Neural cell (in vitro differentiated cells): ENCODE data around the gene C2orf74. TPM values are rescaled to one million over a fixed set of nuclear protein-coding genes. Genes with fewer than 3 reads are reported as not detected.

Experiments
- H2AFZ ChIP-seq: fragments of 200-600, 300-800 bp; sonication (generic), shearing (Covaris generic); 2 replicates; pipeline ENCODE4 v1.6.0; 2014; ENCODE audit warnings: low read depth, mild to moderate bottlenecking, antibody characterized with exemption, low read length, moderate library complexity
- H3F3A ChIP-seq: fragments of 200-600 bp; shearing (Covaris generic); 2 replicates; pipeline ENCODE4 v1.6.1; 2016; ENCODE audit warnings: mild to moderate bottlenecking, moderate library complexity, mixed read lengths, antibody characterized with exemption, low read length; ENCODE audit not compliant: insufficient read depth, poor library complexity, severe bottlenecking
- H3K27ac ChIP-seq: fragments of 200-600, 300-800 bp; sonication (generic), shearing (Covaris generic); 2 replicates; pipeline ENCODE4 v1.5.1; 2014; ENCODE audit warnings: mild to moderate bottlenecking, low read length, moderate library complexity
- H3K27me3 ChIP-seq: fragments of 300-800, 200-600 bp; sonication (generic), shearing (Covaris generic); 2 replicates; pipeline ENCODE4 v1.6.0; 2014; ENCODE audit warnings: mild to moderate bottlenecking, low read depth, low read length, moderate library complexity; ENCODE audit not compliant: insufficient read depth
- H3K36me3 ChIP-seq: fragments of 300-800, 200-600 bp; sonication (generic), shearing (Covaris generic); 2 replicates; pipeline ENCODE4 v1.5.1; 2014; ENCODE audit warnings: mild to moderate bottlenecking, antibody characterized with exemption, low read length, moderate library complexity; ENCODE audit not compliant: insufficient read depth
- H3K4me2 ChIP-seq: fragments of 300-800, 200-600 bp; sonication (generic), shearing (Covaris generic); 2 replicates; pipeline ENCODE4 v1.6.0; 2014; ENCODE audit warnings: mild to moderate bottlenecking, low read length
- H3K4me3 ChIP-seq: fragments of 300-800, 200-600 bp; sonication (generic), shearing (Covaris generic); 2 replicates; pipeline ENCODE4 v1.5.1; 2014; ENCODE audit warnings: mild to moderate bottlenecking, low read length, moderate library complexity
- H3K79me2 ChIP-seq: fragments of 200-600 bp; shearing (Covaris generic); replicated peaks from 2 replicates; pipeline ENCODE4 v1.6.0; 2014; ENCODE audit warnings: mild to moderate bottlenecking, low read length, moderate library complexity; ENCODE audit not compliant: insufficient read depth
- H3K9ac ChIP-seq: fragments of 300-800, 200-600 bp; sonication (generic), shearing (Covaris generic); 2 replicates; pipeline ENCODE4 v1.6.1; 2016; ENCODE audit warnings: mild to moderate bottlenecking, low read length, mixed read lengths
- H3K9me2 ChIP-seq: fragments of 200-600 bp; shearing (Covaris generic); 2 replicates; pipeline ENCODE4 v1.6.1; 2016; ENCODE audit warnings: mild to moderate bottlenecking, low read length, mixed read lengths; ENCODE audit not compliant: insufficient read depth
- H3K9me3 ChIP-seq: fragments of 200-600, 300-800 bp; sonication (generic), shearing (Covaris generic); 2 replicates; pipeline ENCODE4 v1.6.1; 2016; ENCODE audit warnings: mild to moderate bottlenecking, mixed run types, low read length, moderate library complexity, mixed read lengths
- H4K20me1 ChIP-seq: fragments of 200-600 bp; shearing (Covaris generic); 2 replicates; pipeline ENCODE4 v1.6.1; 2016; ENCODE audit warnings: mild to moderate bottlenecking, mixed run types; ENCODE audit not compliant: insufficient read depth
- EP300 ChIP-seq: fragments of 450-650 bp; conservative IDR thresholded peaks from 2 replicates; pipeline ENCODE4 v1.6.1; 2014; ENCODE audit warnings: antibody characterized with exemption, mild to moderate bottlenecking, moderate library complexity; ENCODE audit not compliant: poor library complexity, severe bottlenecking
- EZH2 ChIP-seq: fragments of 200-600, 300-800 bp; shearing (Covaris generic), sonication (generic); IDR thresholded peaks from 2 replicates; pipeline ENCODE4 v1.6.1; 2014; ENCODE audit warnings: antibody characterized with exemption, low read length, borderline replicate concordance, mild to moderate bottlenecking; ENCODE audit not compliant: insufficient read depth, poor library complexity, severe bottlenecking
- MXI1 ChIP-seq: fragments of 450-650 bp; conservative IDR thresholded peaks from 2 replicates; pipeline ENCODE4 v1.6.1; 2014; ENCODE audit warnings: antibody characterized with exemption, mild to moderate bottlenecking; ENCODE audit not compliant: poor library complexity, severe bottlenecking
- POLR2AphosphoS5 ChIP-seq: IDR thresholded peaks from 2 replicates; pipeline ENCODE4 v1.6.1; 2012
- RAD21 ChIP-seq: fragments of 450-650 bp; conservative IDR thresholded peaks from 2 replicates; pipeline ENCODE4 v1.6.1; 2014; ENCODE audit warnings: antibody characterized with exemption, mild to moderate bottlenecking, moderate library complexity
- SMC3 ChIP-seq: fragments of 450-650 bp; conservative IDR thresholded peaks from 2 replicates; pipeline ENCODE4 v1.6.1; 2014; ENCODE audit warnings: antibody characterized with exemption, mild to moderate bottlenecking, moderate library complexity; ENCODE audit not compliant: poor library complexity
- TAF1 ChIP-seq: IDR thresholded peaks from 2 replicates; pipeline ENCODE4 v1.6.1; 2012; ENCODE audit warnings: low read depth
- polyA plus RNA-seq: library from polyadenylated mRNA; depleted of rRNA; stranded (reverse); fragments of >200 nt; gene quantifications from 2 replicates; pipeline ENCODE4 v1.2.3, GENCODE V29; 2014
- TF ChIP-seq, protein P1 (sequence below): IDR thresholded peaks from 2 replicates; pipeline ENCODE4 v1.6.1; 2012; ENCODE audit warnings: borderline replicate concordance
- TF ChIP-seq, protein P2 (sequence below): fragments of 450-650 bp; IDR thresholded peaks from 2 replicates; pipeline ENCODE4 v1.5.1; 2014; ENCODE audit warnings: antibody characterized with exemption, mild to moderate bottlenecking, moderate library complexity; ENCODE audit not compliant: poor library complexity, severe bottlenecking

C2orf74 gene
- polyA plus RNA-seq, 1 donor from 2014 or later = 27.1 TPM

DNA sequence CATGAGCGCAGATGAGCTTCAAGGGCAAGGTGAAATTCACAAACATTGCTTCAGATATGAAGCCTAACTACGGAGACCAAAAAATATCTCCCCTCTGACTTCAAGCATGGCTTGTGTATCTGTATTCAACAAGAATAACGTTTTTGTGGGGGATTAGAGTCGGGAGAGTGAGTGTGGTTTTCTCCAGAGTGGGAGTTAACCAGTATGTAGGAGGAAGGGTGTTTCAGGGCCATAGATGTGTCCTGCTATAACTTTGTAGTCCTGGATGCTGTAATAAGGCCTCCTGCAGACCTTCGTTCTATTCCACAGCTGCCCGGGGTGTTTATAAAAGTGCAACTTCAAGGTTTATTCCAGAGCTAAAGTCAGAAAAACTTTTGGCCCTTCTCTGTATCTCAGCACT lies 12.9 kb upstream of the C2orf74 start:
- H3K36me3 ChIP-seq = no peaks in the 10 kb centered on the region
- no peaks in the 10 kb centered on the region for H3K27me3 ChIP-seq
- no peaks in the 10 kb centered on the region for H3K9me2 ChIP-seq
- no peaks in the 10 kb centered on the region for H4K20me1 ChIP-seq
- H3F3A ChIP-seq = no peaks in the 10 kb centered on the region
- H3K9ac ChIP-seq = no peak overlapping the region
- no peak overlapping the region for H2AFZ ChIP-seq
- H3K9me3 ChIP-seq = no peaks in the 10 kb centered on the region
- no peaks in the 10 kb centered on the region for H3K79me2 ChIP-seq
- no peak overlapping the region for H3K4me2 ChIP-seq
- no peak overlapping the region for H3K27ac ChIP-seq
- H3K4me3 ChIP-seq = no peak overlapping the region
- TF ChIP-seq TAF1 = no peak
- TF ChIP-seq, protein P1, sequence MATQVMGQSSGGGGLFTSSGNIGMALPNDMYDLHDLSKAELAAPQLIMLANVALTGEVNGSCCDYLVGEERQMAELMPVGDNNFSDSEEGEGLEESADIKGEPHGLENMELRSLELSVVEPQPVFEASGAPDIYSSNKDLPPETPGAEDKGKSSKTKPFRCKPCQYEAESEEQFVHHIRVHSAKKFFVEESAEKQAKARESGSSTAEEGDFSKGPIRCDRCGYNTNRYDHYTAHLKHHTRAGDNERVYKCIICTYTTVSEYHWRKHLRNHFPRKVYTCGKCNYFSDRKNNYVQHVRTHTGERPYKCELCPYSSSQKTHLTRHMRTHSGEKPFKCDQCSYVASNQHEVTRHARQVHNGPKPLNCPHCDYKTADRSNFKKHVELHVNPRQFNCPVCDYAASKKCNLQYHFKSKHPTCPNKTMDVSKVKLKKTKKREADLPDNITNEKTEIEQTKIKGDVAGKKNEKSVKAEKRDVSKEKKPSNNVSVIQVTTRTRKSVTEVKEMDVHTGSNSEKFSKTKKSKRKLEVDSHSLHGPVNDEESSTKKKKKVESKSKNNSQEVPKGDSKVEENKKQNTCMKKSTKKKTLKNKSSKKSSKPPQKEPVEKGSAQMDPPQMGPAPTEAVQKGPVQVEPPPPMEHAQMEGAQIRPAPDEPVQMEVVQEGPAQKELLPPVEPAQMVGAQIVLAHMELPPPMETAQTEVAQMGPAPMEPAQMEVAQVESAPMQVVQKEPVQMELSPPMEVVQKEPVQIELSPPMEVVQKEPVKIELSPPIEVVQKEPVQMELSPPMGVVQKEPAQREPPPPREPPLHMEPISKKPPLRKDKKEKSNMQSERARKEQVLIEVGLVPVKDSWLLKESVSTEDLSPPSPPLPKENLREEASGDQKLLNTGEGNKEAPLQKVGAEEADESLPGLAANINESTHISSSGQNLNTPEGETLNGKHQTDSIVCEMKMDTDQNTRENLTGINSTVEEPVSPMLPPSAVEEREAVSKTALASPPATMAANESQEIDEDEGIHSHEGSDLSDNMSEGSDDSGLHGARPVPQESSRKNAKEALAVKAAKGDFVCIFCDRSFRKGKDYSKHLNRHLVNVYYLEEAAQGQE = no peak
- TF ChIP-seq, protein P2, sequence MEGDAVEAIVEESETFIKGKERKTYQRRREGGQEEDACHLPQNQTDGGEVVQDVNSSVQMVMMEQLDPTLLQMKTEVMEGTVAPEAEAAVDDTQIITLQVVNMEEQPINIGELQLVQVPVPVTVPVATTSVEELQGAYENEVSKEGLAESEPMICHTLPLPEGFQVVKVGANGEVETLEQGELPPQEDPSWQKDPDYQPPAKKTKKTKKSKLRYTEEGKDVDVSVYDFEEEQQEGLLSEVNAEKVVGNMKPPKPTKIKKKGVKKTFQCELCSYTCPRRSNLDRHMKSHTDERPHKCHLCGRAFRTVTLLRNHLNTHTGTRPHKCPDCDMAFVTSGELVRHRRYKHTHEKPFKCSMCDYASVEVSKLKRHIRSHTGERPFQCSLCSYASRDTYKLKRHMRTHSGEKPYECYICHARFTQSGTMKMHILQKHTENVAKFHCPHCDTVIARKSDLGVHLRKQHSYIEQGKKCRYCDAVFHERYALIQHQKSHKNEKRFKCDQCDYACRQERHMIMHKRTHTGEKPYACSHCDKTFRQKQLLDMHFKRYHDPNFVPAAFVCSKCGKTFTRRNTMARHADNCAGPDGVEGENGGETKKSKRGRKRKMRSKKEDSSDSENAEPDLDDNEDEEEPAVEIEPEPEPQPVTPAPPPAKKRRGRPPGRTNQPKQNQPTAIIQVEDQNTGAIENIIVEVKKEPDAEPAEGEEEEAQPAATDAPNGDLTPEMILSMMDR = no peak
- TF ChIP-seq SMC3 = no peak
- TF ChIP-seq POLR2AphosphoS5 = no peak
- no peak for TF ChIP-seq RAD21
- TF ChIP-seq EP300 = no peak
- no peak for TF ChIP-seq MXI1
- TF ChIP-seq EZH2 = no peak

DNA sequence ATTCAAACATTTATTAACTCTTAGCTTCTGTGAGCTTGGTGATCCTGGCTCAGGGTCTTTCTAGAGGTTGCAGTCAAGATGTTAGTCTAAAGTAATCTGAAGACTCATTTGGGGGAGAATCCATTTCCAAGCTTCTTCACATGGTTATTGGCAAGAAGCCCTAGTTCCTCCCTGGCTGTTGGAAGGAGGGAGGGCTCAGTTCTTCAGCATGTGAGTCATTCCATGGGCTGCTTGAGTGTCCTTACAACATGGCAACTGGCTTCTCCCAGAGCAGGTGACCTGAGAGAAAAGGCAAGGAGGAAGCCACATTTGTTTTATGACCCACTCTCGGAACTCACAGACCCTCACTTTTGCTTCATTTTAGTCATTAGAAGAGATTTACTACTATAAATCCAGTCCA lies 10.6 kb upstream of the C2orf74 start:
- Histone ChIP-seq H4K20me1 (no peaks in the 10 kb centered on the region), H3K27me3 (no peaks in the 10 kb centered on the region), H3K4me2 (no peak overlapping the region), H3K27ac (no peak overlapping the region), H3K9ac (no peak overlapping the region), H3K79me2 (no peaks in the 10 kb centered on the region), H3K9me3 (no peaks in the 10 kb centered on the region), H2AFZ (no peak overlapping the region), H3K4me3 (no peak overlapping the region), H3K36me3 (no peaks in the 10 kb centered on the region), H3F3A (no peaks in the 10 kb centered on the region), H3K9me2 (no peaks in the 10 kb centered on the region)
- TF ChIP-seq MXI1 (no peak), POLR2AphosphoS5 (no peak), EZH2 (no peak), RAD21 (no peak), SMC3 (no peak), EP300 (no peak), TAF1 (no peak)
- TF ChIP-seq, protein P1 = no peak
- TF ChIP-seq, protein P2 = no peak
